Endothelial cell of umbilical vein (primary cell): ENCODE data around the gene INPP5F. TPM values are rescaled to one million over a fixed set of nuclear protein-coding genes. Genes with fewer than 3 reads are reported as not detected.

Source experiments
- BruUV-seq: library from RNA; stranded (reverse); fragments of 400-500 nt; replicated peaks from 2 replicates; lab custom pipeline; 2021; lab: Mats Ljungman, UMichigan
- CTCF ChIA-PET: fragments of 300-600, 350-600 bp; sonication (Branson Sonifier 250); formaldehyde crosslinking; loops from one replicate; lab custom pipeline; 2021; ENCODE audit warnings: antibody characterized with exemption, inconsistent platforms; lab: Charles Lee
- POLR2A ChIA-PET: fragments of 300-600, 350-600 bp; sonication (Branson Sonifier 250); formaldehyde crosslinking; loops from one replicate; lab custom pipeline; 2021; ENCODE audit warnings: antibody characterized with exemption, inconsistent platforms; lab: Charles Lee
- DNase-seq: peaks from one replicate; pipeline ENCODE4 v3.0.0-alpha.2; 2011; ENCODE audit warnings: low read depth, low spot score
- FAIRE-seq: peaks from 2 replicates; lab custom pipeline; 2011; peaks lifted over from hg19 to GRCh38; lab: Jason Lieb, UNC
- H2AFZ ChIP-seq: 2 replicates; pipeline ENCODE4 v1.6.0; 2012; ENCODE audit warnings: low read depth, low read length, control low read depth, inconsistent platforms
- H3K27ac ChIP-seq: 2 replicates; pipeline ENCODE4 v1.5.1; 2011; ENCODE audit warnings: low read depth, mild to moderate bottlenecking, control low read depth, low read length, moderate library complexity; ENCODE audit not compliant: insufficient read depth
- H3K27me3 ChIP-seq, 2 experiments: 2 replicates each; pipeline versions ENCODE4 v1.6.0 to v1.6.1; 2011; ENCODE audit warnings: low read length in 2 of 2, mixed read lengths in 1 of 2; ENCODE audit not compliant: control insufficient read depth in 2 of 2, insufficient read depth in 2 of 2
- H3K36me3 ChIP-seq, 2 experiments: 2 replicates in 1 of 2; 3 replicates in 1 of 2; pipeline ENCODE4 v1.5.1; 2011; ENCODE audit warnings: low read length in 2 of 2, mild to moderate bottlenecking in 1 of 2, moderate library complexity in 1 of 2; ENCODE audit not compliant: control insufficient read depth in 2 of 2, insufficient read depth in 2 of 2; ENCODE audit errors: extremely low read depth in 1 of 2
- H3K4me1 ChIP-seq: 3 replicates; pipeline ENCODE4 v1.5.1; 2011; ENCODE audit warnings: mild to moderate bottlenecking, low read length; ENCODE audit not compliant: control insufficient read depth, insufficient read depth; ENCODE audit errors: extremely low read depth
- H3K4me2 ChIP-seq: 2 replicates; pipeline ENCODE4 v1.6.1; 2011; ENCODE audit warnings: low read length, control low read depth, mixed read lengths; ENCODE audit not compliant: insufficient read depth
- H3K4me3 ChIP-seq, 3 experiments: fragments of 200-600 bp in 1 of 3; sonication (generic), shearing (Covaris generic) in 1 of 3; replicated peaks in 1 of 3; 2 replicates each; pipeline ENCODE4 v1.5.1; 2011 to 2016; ENCODE audit warnings: control low read depth in 3 of 3, low read length in 3 of 3, mild to moderate bottlenecking in 2 of 3, inconsistent platforms in 1 of 3, low read depth in 1 of 3, moderate library complexity in 1 of 3; ENCODE audit not compliant: insufficient read depth in 1 of 3
- H3K79me2 ChIP-seq: 2 replicates; pipeline ENCODE4 v1.6.0; 2012; ENCODE audit warnings: low read length, inconsistent platforms; ENCODE audit not compliant: control insufficient read depth, insufficient read depth
- H3K9ac ChIP-seq: replicated peaks from 2 replicates; pipeline ENCODE3; 2011; ENCODE audit warnings: low read length, control low read depth; ENCODE audit not compliant: insufficient read depth; ENCODE audit errors: extremely low read depth
- H3K9me1 ChIP-seq: replicated peaks from 3 replicates; pipeline ENCODE4 v1.6.0; 2011; ENCODE audit warnings: mild to moderate bottlenecking, low read length; ENCODE audit not compliant: control insufficient read depth, insufficient read depth; ENCODE audit errors: extremely low read depth
- H3K9me3 ChIP-seq: replicated peaks from 2 replicates; pipeline ENCODE4 v1.5.1; 2012; ENCODE audit warnings: low read length, inconsistent platforms; ENCODE audit not compliant: control insufficient read depth, insufficient read depth
- H4K20me1 ChIP-seq: replicated peaks from 2 replicates; pipeline ENCODE3; 2011; ENCODE audit warnings: mild to moderate bottlenecking, low read length; ENCODE audit not compliant: control insufficient read depth, insufficient read depth; ENCODE audit errors: extremely low read depth
- EZH2 ChIP-seq: IDR thresholded peaks from 2 replicates; pipeline ENCODE4 v1.6.1; 2012; ENCODE audit warnings: borderline replicate concordance, low read depth, mild to moderate bottlenecking, moderate library complexity, low read length, inconsistent platforms; ENCODE audit not compliant: severe bottlenecking
- FOS ChIP-seq: IDR thresholded peaks from 2 replicates; pipeline ENCODE4 v1.6.1; 2011; ENCODE audit warnings: mild to moderate bottlenecking, low read length, moderate library complexity, borderline replicate concordance; ENCODE audit not compliant: insufficient read depth
- GATA2 ChIP-seq: IDR thresholded peaks from 2 replicates; pipeline ENCODE4 v1.7.0; 2011; ENCODE audit warnings: low read depth, mild to moderate bottlenecking, moderate library complexity, mixed read lengths, low read length; ENCODE audit not compliant: insufficient read length, insufficient read depth
- JUN ChIP-seq: IDR thresholded peaks from 2 replicates; pipeline ENCODE4 v1.6.1; 2011; ENCODE audit warnings: borderline replicate concordance, low read depth; ENCODE audit not compliant: insufficient read length, insufficient read depth
- MYC ChIP-seq: IDR thresholded peaks from one replicate; pipeline ENCODE4 v1.6.1; 2011; ENCODE audit warnings: mild to moderate bottlenecking, low read depth, low read length
- POLR2A ChIP-seq: IDR thresholded peaks from 2 replicates; pipeline ENCODE4 v1.6.1; 2012; ENCODE audit warnings: low read depth, mild to moderate bottlenecking, control low read depth, low read length
- POLR2AphosphoS5 ChIP-seq: IDR thresholded peaks from 2 replicates; pipeline ENCODE4 v1.6.1; 2012; ENCODE audit warnings: low read depth, mild to moderate bottlenecking, control low read depth, low read length, moderate library complexity; ENCODE audit not compliant: insufficient read depth
- dilution Hi-C: fragments of 300-500 bp; cut with MboI; formaldehyde crosslinking; loops from one replicate; pipeline ENCODE4 v1.15.0; 2019; ENCODE audit warnings: low sequenced_read_pairs; ENCODE audit not compliant: extremely low pct_ligation_motif_present
- intact Hi-C: fragments of 100-400 bp; cut with micrococcal nuclease; formaldehyde crosslinking; loops from one replicate; pipeline ENCODE4 v1.10.0; 2022
- polyA plus RNA-seq, 4 experiments: library from polyadenylated mRNA; depleted of rRNA in 3 of 4; stranded (reverse) in 3 of 4; unstranded in 1 of 4; fragments of >200 nt; gene quantifications; 2 replicates each; pipeline versions ENCODE4 v1.2.1 to v1.2.3, GENCODE V29; 2011 to 2012; ENCODE audit warnings: missing spikeins in 1 of 4
- total RNA-seq: library from RNA; stranded (reverse); gene quantifications from 2 replicates; pipeline ENCODE4 v1.2.3, GENCODE V29; 2021
- TF ChIP-seq, protein P1 (sequence below), 2 donors: IDR thresholded peaks; 1 replicate in 1 of 2; 2 replicates in 1 of 2; pipeline ENCODE4 v1.5.1; 2011; ENCODE audit warnings: low read length in 2 of 2, mild to moderate bottlenecking in 2 of 2, moderate library complexity in 2 of 2, control low read depth in 1 of 2, inconsistent platforms in 1 of 2, low read depth in 1 of 2; ENCODE audit not compliant: insufficient read depth in 1 of 2; ENCODE audit errors: extremely low read depth in 1 of 2
- TF ChIP-seq, protein P2 (sequence below): IDR thresholded peaks from 2 replicates; pipeline ENCODE4 v1.6.1; 2011; ENCODE audit not compliant: insufficient read depth, insufficient read length

INPP5F gene
- total and polyA plus RNA-seq, 2 donors (not counting 3 experiments of a cell fraction or from before 2014, with no cell fraction given), result 6.1 to 20.3 TPM

DNA sequence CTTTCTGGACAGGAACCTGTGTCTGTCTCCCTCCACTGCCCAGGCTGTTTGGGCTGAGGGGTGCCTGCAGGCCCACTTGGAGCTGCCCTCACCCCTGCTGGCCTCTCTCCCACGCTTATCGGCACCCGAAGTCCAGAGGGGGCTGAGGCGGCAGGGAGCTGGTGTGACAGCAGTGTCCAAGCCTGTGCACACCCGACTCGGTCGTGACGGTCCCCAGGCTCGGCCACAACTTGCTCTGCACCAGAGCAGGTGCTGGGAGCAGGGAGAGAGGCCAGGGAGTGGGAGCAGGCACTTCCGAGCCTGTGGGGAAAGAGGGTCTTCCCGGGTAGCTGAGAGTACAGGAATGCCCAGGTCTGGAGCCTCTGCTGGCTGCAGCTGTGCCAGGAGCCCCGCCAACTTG, 23.0 kb downstream of the INPP5F start:
- no peaks in the 10 kb centered on the region for H3K9me1 ChIP-seq
- FAIRE-seq, result no peak
- no peak overlapping the region for H3K27ac ChIP-seq
- H2AFZ ChIP-seq, result no peak overlapping the region
- BruUV-seq, result no TSS peak
- peaks cover 8% of the 10 kb centered on the region for H3K4me1 ChIP-seq
- no peak for TF ChIP-seq MYC
- TF ChIP-seq FOS, result no peak
- TF ChIP-seq, protein P1, sequence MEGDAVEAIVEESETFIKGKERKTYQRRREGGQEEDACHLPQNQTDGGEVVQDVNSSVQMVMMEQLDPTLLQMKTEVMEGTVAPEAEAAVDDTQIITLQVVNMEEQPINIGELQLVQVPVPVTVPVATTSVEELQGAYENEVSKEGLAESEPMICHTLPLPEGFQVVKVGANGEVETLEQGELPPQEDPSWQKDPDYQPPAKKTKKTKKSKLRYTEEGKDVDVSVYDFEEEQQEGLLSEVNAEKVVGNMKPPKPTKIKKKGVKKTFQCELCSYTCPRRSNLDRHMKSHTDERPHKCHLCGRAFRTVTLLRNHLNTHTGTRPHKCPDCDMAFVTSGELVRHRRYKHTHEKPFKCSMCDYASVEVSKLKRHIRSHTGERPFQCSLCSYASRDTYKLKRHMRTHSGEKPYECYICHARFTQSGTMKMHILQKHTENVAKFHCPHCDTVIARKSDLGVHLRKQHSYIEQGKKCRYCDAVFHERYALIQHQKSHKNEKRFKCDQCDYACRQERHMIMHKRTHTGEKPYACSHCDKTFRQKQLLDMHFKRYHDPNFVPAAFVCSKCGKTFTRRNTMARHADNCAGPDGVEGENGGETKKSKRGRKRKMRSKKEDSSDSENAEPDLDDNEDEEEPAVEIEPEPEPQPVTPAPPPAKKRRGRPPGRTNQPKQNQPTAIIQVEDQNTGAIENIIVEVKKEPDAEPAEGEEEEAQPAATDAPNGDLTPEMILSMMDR (IDR thresholded peaks at IDR 0.05; ENCODE audit: extremely low read depth in 1 of 2, insufficient read depth in 1 of 2, low read depth in 1 of 2, low read length in 2 of 2), result no peak
- TF ChIP-seq, protein P2, sequence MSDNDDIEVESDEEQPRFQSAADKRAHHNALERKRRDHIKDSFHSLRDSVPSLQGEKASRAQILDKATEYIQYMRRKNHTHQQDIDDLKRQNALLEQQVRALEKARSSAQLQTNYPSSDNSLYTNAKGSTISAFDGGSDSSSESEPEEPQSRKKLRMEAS, result no peak
- no peak for TF ChIP-seq POLR2A
- TF ChIP-seq GATA2, result no peak
- no peak for TF ChIP-seq POLR2AphosphoS5
- no peak for TF ChIP-seq EZH2
- TF ChIP-seq JUN, result no peak
- peaks cover 16% of the 10 kb centered on the region for H3K79me2 ChIP-seq
- dilution Hi-C loops, result no loop called here
- no peak overlapping the region for H3K9ac ChIP-seq
- H3K4me3 ChIP-seq, result no peak overlapping the region
- H4K20me1 ChIP-seq, result no peaks in the 10 kb centered on the region
- H3K27me3 ChIP-seq, result no peaks in the 10 kb centered on the region
- CTCF ChIA-PET, result interaction anchor here (1.3 to 8.3 kb wide), 5 partner anchors 12 to 141 kb away, joined by 4 to 280 read pairs (median 5); no protein-coding TSS in a partner anchor
- POLR2A ChIA-PET, result no interaction called here
- H3K36me3 ChIP-seq, result no peaks in the 10 kb centered on the region
- intact Hi-C loops, result no loop called here
- no peak for DNase-seq
- no peak overlapping the region for H3K4me2 ChIP-seq
- no peaks in the 10 kb centered on the region for H3K9me3 ChIP-seq
